ENCODE results near the gene XYLT1.

The XYLT1 gene

DNA sequence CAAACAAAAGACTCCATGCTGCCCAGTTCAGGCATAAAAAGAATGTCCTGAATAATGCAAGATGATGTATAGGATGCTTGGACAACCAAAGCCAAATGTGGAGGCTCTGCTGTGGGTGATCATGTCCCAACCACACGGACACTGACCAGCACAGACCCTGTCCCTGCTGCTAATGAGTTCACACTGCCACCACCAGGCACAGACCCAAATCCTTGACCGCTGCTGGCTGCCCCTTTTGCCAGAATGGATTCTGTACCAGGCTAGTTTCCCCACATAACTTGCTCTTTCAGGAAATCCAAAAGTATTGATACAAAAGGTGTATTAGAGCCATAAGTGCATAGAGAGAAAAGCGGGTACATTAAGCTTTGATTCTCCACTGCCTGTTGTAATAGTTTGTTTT, 60.9 kb downstream of the XYLT1 start:
- TF ChIP-seq, protein P1, sequence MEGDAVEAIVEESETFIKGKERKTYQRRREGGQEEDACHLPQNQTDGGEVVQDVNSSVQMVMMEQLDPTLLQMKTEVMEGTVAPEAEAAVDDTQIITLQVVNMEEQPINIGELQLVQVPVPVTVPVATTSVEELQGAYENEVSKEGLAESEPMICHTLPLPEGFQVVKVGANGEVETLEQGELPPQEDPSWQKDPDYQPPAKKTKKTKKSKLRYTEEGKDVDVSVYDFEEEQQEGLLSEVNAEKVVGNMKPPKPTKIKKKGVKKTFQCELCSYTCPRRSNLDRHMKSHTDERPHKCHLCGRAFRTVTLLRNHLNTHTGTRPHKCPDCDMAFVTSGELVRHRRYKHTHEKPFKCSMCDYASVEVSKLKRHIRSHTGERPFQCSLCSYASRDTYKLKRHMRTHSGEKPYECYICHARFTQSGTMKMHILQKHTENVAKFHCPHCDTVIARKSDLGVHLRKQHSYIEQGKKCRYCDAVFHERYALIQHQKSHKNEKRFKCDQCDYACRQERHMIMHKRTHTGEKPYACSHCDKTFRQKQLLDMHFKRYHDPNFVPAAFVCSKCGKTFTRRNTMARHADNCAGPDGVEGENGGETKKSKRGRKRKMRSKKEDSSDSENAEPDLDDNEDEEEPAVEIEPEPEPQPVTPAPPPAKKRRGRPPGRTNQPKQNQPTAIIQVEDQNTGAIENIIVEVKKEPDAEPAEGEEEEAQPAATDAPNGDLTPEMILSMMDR (IDR thresholded peaks at IDR 0.05): no peak

DNA sequence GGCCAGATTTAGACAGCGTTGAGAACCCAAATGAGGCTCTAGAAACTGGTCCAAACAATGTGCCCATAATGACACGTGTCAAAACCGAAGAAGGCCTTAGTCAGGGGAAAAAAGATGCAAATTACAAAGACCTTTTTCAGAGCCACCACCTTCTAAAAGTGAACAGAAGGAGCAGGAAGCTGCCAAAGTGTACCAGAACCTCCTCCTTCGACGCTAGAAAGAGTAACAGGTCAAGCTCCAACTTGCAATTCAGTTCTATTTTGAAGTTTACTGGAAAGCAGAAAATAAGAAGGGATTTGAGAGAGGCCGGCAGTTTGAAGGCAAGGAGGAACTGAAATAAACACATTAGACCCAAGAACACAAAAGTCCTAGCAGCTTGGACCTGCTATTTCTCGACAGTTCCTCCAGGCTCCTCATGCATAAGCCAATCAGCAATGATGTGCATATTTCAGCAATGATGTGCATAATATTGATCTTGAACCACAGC, 61.8 kb downstream of the XYLT1 start:
- TF ChIP-seq, protein P1 (IDR thresholded peaks at IDR 0.05): no peak

DNA sequence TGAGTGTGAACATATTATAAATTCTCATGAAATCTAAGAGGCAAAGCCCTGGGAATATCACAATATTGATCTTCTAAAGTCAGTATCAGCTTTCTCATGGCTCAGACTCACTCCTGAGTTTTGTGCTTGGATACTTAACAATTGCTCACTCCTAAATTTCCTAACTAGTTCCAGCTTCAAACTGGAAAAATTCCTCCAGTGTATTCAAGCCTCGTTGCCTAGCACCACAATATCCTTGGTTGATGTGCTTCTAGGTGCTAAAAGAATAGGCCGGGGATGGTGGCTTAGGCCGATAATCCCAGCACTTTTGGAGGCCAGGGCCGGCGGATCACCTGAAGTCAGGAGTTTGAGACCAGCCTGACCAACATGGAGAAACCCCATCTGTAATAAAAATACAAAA, 62.5 kb downstream of the XYLT1 start:
- TF ChIP-seq, protein P1 (IDR thresholded peaks at IDR 0.05): no peak

DNA sequence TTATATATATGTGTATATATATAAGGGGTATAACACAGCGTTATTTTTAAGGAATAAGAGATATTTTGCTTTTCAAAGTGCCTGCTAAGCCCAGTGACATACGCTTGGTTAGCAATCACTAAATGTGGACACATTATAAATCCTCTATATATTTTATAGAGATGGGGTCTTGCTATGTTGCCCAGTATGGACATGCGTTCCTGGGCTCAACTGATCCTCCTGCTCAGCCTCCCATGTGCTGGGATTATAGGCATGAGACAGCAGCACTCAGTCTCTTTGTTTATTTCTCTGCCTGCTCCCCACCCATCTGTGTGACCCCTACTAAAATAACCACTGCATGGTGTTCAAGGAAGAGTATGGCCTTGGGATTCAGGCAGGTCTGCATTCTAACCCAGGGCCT, 63.4 kb downstream of the XYLT1 start:
- TF ChIP-seq, protein P1 (IDR thresholded peaks at IDR 0.05): no peak

DNA sequence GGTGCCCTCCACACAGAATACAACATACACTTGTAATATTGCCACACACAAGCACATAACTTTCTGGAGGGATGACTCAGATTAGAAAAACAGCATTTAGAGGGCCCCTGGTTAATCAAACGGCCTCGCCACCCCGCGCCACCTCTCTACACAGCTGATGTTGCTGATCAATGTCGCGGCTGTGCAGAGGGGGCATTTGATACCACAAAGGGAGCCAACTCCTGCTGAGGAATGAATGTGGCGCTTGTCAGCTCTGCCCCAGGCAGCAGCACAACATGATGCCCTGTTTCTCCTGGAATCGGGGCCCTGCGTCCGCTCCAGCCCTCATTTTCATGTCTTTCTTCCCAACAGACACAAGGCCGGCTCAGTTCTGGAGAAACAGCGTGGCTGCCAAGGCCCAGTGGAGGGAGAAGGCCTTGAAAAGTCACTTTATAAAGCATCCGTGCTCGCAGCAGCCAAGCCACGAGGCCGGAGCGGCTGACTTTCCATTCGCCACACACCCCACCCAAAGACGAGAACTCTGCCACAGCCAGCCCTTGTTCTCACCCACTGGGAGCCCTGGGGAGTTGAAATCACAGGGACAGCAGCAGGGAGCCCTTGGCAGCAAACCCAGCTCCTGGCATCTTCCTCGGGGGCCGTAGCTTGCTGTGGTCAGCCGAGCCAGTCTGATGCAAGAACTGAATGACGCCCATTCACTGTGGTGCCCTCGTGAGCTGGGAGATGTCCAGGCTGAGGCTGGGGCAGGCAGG, 65.6 kb downstream of the XYLT1 start:
- TF ChIP-seq, protein P1 (IDR thresholded peaks at IDR 0.05): no peak

DNA sequence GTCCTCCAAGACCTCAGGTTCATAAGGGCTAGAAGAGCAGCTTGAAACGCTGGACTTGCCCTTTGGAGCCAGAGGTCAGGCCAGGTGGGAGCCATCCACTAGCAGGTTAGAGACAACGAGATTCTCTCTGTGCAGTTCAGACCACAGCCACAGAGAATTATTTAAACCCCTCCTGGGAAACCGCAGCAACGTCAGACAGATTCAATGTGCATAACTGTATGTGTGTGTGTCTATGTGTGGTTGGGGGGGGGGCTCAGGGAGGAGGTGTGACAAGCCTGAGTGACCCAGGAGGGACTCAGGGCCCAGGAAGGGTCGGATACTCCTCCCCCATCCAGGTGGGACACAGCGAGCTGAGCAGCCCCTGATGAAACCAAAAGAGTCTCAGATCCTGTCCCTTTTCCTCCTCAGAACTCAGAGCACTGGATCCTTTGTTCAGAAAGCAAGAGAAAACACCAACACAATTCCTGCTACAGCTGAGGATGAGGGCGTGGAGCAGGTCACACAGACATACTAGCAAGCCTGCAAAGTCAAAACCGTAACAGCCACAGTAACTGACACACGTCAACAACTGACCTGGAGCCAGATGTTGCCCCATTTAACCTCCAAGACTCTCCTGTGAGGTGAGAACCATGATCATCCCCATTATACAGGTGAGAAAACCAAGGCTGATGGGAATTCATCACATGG, 66.8 kb downstream of the XYLT1 start:
- TF ChIP-seq, protein P1 (IDR thresholded peaks at IDR 0.05): no peak

DNA sequence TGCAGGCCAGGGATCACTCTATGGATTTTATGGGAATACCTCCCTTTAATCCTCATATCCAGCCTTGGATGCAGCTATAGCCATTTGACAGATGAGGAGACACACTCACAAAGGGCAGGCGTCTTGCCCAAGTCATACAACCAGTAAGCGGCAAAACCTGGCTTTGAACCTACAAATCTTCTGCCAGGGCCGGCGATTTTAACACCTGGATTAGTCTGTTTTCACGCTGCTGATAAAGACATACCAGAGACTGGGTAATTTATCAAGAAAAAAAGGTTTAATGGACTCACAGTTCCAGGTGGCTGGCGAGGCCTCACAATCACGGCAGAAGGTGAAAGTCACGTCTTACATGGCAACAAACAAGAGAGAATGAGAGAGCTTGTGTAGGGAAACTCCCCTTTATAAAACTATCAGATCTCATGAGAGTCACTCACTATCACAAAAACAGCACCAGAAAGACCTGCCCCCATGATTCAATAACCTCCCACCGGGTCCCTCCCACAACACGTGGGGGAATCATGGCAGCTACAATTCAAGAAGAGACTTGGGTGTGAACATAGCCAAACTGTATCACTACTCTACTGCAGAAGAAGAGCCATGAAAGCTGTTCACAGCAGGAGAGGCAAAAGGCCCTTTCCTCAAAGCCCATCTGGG, 67.5 kb downstream of the XYLT1 start:
- TF ChIP-seq, protein P1 (IDR thresholded peaks at IDR 0.05): no peak
